Stimulated activated naive CD4-positive, alpha-beta T cell treated with Interleukin-2 at 50 U/mL for 16 hours (primary cell): ENCODE results near the gene BLOC1S2.
"Not testable (repeated sequence)": the region's sequence is repeated elsewhere in the genome, so short reads cannot be mapped to it uniquely, and the experiment has no call there.

ENCODE experiments used
- DNase-seq: peaks from one replicate; lab custom pipeline; 2025; lab: John Stamatoyannopoulos, UW

BLOC1S2 gene

DNA sequence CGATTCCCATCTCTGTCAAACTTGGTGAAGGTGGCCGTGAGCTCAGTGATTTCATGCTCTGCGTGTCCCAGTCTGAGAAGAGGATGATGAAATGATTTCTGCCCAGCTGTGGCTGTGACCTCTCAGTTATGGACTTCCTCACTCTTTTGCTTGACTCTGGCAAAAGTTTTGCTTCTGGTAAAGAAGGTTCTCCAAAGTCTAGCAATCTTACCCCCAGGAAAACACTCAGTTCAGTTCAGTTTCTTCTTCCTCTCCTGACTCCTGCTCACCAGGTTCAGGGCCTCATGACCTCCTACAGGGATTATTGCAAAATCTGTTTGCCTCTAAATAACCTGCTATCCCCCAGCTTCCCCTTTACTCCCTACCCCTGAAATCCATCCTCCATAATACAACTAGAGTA is 4.9 kb upstream of the BLOC1S2 start:
- no peak for DNase-seq

DNA sequence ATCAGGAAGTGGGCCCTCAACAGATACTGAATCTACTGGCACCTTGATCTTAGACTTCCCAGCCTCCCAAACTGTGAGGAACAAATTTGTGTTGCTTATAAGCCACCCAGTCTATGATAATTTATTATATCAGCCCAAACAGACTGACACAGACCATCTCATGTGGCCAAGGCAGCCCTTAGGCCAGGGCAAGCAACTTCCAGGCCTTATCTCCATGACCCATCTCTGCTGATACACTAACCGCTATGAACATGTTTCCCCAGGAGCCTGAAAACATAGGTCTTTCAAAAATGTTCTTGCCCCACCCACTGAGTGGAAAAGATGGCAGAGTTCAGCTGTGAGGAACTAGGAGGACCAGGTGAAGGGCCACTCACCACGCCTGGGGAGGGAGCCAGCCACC is 3.2 kb upstream of the BLOC1S2 start:
- DNase-seq = no peak

DNA sequence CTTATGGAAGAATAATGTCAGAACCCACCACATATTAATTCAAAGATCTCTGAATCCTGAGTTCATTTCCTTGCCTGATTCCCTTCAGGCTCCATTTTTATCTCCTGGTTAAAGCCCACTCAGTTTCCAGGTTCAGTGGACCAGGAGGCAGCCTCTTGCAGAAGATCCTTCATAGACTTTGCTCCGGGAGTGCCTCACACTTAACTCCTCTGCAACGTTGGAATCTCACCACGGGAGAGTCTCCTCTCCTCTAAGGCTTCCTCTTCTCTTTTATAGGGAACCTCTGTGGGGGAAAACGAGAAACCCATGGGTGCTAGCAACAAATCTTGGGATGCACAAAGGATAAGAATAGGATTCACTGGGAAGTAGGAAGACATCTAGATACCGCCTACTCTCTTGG is 1.7 kb upstream of the BLOC1S2 start:
- DNase-seq = no peak

DNA sequence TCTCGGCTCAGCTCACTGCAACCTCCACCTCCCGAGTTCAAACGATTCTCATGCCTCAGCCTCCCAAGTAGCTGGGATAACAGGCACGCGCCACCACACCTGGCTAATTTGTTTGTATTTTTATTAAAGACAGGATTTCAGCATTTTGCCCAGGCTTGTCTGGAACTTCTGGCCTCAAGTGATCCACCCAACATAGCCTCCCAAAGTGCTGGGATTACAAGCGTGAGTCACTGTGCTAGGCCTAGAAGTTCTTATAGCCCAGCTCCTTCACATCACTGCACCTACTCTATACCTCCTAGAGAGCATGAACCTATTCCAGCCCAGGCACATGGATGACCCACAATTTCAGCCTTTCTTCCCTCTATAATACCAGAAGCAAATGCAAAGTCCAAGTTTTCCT is 1.3 kb upstream of the BLOC1S2 start:
- DNase-seq = no peak

DNA sequence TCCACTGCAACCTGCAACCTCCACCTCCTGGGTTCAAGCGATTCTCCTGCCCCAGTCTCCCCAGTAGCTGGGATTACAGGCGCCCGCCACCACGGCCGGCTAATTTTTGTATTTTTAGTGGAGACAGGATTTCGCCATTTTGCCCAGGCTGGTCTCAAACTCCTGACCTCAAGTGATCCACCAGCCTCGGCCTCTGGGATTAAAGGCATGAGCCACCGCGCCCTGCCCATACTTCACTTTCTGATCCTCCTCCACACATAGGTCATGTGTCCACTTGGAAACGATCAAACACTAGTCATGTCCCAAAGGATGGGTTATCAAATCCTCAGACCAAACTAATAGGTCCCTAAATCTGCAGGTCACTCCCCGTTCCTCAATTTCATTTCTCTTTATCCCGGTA is 1.2 kb downstream of the BLOC1S2 start:
- not testable (repeated sequence) for DNase-seq

DNA sequence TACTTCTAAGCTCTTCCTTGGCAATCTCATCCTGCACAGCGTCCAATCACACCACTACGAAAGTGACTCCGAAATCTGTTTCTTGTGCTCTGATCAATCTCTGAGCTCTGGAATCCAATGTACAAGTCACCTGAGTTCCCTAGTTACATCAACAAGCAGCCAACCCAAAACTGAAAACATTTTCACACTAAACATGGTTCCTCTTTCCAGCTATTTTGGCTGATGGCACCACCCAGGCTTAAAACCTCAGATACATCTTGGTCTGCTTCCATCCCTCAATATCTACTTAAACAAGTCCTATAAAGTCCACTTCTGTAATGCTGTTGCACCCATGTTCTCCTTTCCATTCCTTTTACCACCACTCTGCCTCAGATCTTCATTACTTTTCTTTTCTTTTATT is 3.6 kb downstream of the BLOC1S2 start:
- no peak for DNase-seq

DNA sequence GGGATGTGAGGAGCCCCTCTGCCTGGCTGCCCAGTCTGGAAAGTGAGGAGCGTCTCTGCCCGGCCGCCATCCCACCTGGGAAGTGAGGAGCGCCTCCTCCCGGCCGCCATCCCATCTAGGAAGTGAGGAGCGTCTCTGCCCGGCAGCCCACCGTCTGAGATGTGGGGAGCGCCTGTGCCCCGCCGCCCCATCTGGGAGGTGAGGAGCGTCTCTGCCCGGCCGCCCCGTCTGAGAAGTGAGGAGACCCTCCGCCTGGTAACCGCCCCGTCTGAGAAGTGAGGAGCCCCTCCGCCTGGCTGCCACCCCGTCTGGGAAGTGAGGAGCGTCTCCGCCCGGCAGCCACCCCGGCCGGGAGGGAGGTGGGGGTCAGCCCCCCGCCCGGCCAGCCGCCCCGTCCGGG is 9.5 kb downstream of the BLOC1S2 start:
- not testable (repeated sequence) for DNase-seq

DNA sequence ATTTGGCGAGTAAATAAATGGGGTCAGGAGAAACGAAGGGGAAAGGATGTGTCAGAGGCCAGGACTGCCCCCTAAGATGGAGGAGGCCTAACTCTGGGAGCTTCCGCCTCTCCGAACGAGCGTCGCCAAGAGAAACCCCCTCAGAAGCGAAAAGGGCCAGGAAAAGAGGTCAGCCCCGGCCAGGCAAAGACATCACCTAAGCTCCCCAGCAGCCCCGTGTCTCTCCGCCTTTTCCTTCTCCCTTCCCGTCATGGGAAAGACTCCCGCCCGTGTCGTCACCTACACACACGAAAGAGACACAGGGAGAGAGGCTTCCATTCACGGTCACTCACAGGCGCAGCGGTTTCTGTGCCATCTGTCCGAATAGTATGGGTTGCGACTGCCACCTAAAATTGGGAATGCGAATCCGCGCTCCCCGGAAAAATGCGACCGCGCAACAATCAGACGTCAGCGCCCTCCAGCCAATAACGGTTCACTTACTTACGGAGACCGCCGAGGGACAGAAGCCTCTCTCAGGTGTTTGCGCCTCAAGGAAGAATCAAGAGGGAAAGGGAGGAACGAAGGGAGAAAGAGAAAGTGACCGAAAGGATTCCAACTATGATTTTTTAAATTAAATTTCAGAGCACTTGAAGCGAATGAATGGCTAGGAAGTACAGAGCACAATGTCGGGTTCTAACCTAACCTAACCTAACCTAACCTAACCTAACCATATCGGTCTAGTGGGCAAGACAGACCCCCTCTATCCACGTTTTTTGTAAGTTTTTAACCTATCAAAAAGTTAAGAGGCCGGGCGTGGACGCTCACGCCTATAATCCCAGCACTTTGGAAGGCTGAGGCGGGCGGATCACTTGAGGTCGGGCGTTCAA is 19.0 kb downstream of the BLOC1S2 start, which contains the start of gene CWF19L1:
Gene CWF19L1 (minus strand): TSS at position 400 of the 866 bp plus-strand sequence. CDS start 45 bp downstream, at position 355.
- DNase-seq = peak; percentile 59

DNA sequence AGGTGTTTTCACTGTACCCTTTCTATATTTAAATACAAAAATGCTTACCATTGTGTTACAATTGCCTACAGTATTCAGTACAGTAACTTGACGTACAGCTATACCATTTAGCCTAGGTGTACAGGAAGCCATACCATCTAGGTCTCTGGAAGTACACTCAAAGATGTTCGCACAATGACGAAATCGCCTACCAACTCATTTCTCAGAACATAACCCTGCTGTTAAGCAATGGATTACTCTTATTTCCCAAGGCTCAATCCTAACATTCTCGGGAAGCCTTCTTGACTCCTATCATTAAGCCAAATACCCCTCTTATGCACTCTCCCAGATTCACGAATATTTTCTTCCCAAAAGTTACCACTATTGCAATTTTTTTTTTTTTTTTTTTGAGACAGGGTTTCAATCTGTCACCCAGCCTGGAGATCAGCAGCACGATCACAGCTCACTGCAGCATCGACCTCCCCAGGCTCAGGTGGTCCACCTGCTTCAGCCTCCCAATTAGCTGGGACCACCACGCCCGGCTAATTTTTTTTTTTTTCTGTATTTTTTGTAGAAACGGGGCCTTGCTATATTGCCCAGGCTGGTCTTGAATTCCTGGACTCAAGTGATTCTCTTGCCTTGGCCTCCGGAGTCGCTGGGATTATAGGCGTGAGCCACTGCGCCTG is 20.5 kb downstream of the BLOC1S2 start:
- no peak for DNase-seq

DNA sequence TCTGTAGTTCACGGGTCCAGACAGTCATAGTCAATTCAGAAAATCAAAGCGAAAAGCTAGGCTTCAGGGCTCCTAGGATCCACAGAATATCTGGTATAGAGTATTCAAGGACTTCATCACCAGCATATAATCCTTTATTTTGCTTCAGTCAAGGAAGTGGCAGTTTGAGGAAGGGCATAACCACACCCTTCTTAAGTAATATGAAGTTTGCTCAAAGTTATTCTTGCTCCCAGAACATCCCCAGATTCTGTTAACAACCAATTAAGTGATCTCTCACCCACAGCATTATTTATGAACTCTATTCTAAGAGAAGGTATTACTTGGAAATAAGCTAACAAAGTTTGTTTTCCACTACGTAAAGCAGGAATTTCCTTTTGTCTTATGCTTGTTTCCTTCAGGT is 32.3 kb downstream of the BLOC1S2 start:
- no peak for DNase-seq

DNA sequence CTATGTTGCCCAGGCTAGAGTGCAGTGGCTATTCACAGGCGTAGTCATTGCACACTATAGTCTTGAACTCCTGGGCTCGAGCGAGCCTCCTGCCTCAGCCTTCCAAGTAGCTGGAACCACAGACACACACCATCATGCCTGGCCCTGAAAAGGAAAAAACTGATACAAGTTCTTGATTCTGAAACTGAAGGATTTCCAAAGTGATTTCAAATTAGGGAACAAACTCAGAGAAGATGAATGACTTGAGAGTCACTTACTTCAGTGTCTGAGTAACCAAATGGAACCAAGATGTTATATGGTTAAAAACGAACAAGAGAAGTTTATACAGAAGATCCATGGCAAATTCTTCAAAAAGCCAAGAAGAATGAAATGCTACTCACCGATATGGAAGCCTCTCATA is 33.4 kb downstream of the BLOC1S2 start:
- no peak for DNase-seq

DNA sequence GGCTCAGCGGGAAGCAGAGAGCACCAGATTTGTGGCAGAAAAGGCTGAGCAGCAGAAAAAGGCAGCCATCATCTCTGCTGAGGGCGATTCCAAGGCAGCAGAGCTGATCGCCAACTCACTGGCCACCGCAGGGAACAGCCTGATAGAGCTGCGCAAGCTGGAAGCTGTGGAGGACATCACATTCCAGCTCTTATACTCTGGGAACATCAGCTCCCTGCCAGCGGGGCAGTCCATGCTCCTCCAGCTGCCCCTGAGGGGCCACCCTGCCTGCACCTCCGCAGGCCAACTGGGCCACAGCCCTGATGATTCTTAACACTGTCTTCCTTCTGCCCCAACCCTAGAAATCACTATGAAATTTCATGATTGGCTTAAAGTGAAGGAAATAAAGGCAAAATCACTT is 37.7 kb downstream of the BLOC1S2 start:
- no peak for DNase-seq

DNA sequence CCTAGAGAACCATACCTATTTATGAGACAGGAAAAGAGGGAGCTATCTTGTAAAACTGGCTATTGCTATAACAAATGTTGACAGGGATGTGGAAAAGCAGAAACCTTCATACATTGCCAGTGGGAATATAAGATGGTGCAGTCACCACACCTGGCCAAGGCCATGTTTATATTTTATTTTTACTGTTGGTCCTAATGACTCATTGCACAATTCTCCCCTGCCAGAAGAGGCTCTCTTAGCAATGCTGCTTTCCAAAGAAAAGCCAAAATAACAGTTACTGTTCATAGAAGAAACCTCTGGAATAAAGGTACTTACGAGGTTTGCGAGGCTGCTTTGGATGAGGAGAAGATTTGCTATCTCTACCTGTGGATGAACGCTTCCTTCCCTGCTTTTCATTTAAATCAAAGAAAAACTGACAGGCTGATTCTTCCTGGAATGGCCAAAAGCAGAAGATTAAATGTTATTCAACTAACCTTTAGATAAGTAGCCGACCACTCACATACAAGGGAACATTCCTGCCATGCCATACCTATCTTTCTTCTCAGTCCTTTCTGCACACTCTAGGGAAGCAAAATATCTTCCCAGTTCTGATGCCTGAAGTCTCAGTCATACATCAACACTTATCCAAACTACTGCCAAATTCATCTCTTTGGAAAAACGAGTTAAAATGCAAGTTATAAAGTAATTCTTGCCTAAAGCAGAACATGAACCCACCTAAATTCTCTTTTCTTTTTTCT is 40.8 kb downstream of the BLOC1S2 start:
- no peak for DNase-seq

DNA sequence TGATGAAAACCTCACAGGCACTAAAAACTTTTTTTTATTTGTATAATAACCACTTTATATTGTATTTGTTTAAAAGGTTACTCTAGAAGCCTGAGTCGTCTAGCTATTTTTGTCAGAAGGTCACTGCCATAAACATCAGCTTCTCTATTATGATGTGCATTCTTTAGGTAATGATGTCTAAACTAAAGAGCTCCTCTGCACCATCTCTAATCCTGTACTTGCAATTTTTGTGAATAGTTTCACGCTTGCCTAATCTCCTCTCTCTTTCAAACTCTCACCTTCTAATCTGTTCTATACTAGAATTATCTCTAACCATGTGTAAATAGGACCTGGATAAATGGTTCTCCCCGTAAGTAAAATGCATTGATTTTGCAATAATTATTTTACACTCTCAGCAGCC is 46.6 kb downstream of the BLOC1S2 start:
- DNase-seq = no peak

DNA sequence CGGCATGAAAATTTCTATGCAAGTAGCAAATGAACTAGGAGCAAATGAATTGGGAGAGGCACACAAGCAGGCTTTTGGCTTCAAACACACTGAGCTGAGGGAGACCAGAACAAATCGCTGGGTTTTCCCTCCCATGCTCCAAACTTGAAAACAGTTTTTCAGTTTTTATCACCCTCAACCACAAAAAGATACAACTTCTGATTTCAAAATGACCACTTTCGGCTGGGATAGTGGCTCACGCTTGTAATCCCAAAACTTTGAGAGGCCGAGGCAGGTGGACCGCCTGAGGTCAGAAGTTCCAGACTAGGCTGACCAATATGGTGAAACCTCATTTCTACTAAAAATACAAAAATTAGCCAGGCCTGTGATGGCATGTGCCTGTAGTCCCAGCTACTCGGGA is 48.1 kb downstream of the BLOC1S2 start:
- DNase-seq = no peak

DNA sequence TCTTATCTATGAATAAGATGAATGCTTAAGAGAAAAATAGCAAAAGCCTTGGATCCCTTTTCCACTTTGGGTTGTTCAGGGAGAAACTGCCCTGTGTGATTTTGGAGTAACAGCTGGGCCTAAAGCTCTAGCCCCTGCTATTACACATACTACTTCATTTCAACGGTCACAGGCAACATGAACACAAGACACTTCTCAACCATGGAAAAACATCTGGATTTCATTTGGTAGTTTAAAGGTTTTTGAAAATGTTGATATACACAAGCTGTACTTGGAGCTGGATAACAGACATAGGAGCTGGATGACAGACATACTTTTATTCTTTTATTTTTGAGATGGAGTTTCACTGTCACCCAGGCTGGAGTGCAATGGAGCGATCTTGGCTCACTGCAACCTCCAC is 54.4 kb downstream of the BLOC1S2 start:
- no peak for DNase-seq

DNA sequence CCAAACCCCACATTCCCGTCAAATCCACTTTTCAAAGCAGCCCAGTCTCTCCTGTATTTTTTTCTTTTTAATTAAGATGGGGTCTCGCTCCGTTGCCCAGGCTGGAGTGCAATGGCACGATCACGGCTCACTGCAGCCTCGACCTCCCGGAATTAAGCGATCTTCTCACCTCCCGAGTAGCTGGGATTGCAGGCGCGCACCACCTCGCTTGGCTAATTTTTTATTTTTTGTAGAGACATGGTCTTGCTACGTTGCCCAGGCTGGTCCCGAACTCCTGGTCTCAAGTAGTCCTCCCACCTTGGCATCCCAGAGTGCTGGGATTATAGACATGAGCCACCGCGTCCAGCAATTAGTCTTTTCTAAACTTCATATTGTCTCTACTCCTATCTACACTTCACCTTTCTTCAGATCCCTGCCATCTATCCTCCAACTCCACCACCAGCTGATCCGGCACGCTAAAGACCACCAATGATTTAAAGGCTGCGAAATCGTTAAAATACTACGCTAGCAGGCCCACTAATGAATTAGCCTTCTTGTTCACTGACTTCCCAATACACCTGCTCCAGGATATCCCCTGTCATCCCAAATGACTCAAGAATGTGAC is 56.6 kb downstream of the BLOC1S2 start:
- no peak for DNase-seq

DNA sequence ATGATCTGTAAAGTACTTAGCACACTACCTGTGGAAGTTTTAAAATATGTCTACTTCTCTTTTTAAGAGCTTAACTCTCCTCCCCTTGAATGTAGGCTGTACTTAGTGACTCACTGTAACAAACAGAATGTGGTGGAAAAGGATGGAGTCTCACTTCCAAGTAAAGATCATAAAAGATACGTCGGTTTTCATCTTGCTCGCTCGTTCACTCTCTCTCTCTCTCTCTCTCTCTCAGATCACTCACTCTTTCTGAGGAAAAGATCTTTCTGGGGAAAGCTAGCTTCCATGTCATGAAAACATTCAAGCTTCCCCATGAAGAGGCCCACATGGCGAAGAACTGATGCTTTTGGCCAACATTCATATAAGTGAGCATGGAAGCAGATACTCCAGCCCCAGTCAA is 62.6 kb downstream of the BLOC1S2 start:
- DNase-seq = no peak
